ENCODE data around the gene CRYBG1.
"Not testable (repeated sequence)": the region's sequence is repeated elsewhere in the genome, so short reads cannot be mapped to it uniquely, and the experiment has no call there.

Gene CRYBG1

DNA sequence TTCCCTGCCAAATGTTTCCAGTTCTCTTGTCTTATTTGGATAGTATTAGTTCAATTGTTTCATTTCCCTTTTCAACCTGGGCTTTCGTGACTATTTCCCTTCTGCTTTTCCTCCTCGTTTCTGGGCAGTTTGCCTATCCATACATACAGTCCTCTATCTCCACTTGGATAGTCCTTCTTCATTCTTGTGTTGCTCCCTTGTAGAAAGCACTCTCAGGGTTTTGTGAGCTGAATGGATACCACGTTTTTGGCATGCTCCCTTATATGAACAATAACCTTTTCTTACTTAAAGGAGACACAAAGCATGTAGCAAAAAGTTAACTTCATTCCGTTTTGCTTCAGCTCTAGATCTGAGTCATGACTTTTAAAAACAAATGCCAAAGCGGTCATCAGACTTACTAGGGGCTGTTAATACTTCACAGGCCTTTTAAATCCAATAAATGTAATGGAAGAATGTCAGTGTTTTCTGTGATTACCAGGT is 16.6 kb downstream of the CRYBG1 start:
- DNase-seq (ENCODE audit: low read depth) = no peak

DNA sequence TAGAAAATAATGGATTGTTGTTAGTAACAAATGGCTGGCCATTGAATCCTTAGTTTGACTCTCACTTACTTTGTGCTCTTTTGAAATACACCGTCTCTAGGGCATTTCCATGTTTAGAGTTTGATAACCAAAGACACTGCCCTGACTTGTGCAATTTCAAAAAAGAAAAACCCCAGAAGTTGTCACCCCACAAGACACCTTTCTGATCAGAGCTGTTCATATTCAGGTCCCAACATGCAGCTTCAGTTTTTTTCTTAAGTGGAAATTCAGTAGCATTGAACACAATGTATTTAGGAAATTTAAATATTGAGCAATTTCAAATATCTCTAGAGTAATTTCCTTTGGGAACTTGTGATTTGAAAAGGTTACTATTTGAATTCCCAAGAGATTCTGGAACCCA is 19.4 kb downstream of the CRYBG1 start:
- DNase-seq (ENCODE audit: low read depth) = no peak

DNA sequence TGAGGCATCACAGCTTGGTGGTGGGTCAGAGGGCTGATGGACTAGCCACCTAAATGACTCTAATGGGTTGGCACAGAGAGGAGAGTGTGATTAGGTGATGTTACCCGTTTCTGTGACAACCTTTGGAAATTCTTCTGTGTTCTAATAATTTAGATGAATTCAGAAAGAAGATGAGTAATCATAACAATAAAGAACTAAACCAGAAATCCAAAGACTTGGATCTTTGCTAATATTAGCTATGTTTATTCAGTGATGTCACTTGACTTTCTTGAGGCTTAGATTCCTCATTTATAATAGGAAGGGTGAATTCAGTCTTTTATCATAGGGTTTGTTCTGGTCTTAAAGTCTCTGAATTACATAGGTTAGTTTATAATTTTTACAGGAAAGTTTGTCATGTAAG is 19.9 kb downstream of the CRYBG1 start:
- DNase-seq (ENCODE audit: low read depth) = no peak

DNA sequence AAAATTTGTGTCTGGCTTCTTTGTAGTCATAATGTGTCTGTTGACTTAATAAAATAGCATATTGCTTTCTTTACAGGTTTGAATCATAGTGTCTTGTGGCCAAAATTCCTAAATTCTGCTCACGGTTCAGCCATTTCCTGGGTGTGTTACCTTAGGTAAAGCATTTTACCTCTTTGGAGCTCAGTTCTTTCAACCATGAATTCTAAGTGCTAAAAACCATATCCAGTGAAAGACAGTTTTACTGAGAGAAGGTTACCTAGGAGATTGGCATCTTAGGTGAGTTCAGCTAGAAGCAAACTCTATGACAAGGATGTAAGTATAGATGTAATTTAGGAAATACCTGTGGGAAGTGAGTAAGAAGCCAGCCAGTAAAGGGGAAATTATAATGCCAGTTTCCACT is 20.7 kb downstream of the CRYBG1 start:
- DNase-seq (ENCODE audit: low read depth) = no peak

DNA sequence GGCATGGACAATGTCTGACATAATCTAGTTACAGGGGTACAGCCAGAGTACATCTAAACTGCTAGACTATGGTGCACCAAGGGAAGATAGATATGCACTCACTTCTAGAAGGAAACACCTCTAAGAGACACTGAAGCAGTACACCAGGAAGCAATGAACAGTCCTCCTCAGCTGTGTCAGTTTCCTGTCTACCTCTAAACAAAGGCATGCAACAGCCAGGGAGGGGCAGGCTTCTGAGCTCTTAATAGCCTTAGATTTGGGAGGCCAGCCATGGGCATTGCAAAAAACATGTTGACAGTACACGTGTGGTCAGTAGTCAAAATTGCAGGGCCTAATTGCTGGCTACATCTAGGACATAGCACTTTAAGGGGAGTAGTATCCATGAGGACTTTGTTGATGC is 21.4 kb downstream of the CRYBG1 start:
- DNase-seq (ENCODE audit: low read depth) = no peak

DNA sequence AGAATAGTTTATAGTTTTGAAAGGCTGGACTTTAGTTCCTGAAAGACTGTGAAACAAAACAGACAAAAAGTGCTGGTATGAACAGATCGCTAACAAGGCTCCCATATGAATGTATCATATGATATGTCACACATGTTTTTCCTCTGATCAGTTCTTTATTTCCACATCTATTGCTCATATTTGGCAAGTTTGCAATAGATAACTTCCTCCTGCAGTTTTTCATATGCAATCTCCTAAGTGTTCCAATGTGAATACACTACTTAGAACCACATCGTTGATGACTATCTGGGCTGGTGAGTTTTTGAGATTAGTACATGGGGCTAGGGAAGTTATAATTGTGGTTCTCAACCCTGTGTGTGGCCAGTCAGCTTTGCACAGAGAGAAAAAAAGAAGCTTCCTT is 23.1 kb downstream of the CRYBG1 start:
- DNase-seq (ENCODE audit: low read depth) = no peak

DNA sequence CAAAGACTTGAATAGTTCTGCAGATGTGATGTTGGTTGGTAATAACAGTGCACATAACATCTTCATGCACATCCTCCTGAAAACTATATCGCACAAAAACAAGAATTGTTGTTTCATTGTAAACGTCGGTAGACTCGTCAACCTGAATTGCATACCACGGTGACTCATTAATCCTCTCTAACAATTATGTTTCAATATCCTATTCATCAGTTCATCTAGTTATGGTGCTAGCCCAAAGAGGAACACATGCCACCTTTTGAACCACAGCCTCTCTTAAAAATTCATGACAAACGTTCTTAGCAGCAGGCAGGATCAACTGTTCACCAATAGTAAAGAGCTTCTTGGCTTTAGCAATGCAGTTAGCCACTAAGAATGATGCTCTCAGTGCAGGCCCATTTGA is 25.0 kb downstream of the CRYBG1 start:
- DNase-seq (ENCODE audit: low read depth) = no peak

DNA sequence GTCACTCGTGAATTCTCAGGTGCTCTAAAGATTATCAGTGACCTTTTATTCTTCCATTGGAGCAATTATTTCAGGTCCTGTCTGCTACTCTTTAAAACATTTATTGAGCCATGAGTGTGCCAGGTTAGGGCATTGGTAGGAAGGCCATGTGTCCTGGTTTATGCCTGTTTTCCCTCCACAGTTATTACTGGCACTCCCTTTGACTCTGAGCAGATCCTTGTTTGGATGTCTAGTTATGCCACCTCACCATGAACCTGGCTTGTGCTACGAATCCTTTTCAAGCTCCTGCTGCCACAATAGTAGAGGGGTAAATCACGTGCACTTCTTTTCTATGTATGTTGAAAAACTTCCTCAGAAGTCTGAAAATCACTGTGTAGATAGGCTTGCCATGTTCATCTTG is 27.4 kb downstream of the CRYBG1 start:
- no peak for DNase-seq (ENCODE audit: low read depth)

DNA sequence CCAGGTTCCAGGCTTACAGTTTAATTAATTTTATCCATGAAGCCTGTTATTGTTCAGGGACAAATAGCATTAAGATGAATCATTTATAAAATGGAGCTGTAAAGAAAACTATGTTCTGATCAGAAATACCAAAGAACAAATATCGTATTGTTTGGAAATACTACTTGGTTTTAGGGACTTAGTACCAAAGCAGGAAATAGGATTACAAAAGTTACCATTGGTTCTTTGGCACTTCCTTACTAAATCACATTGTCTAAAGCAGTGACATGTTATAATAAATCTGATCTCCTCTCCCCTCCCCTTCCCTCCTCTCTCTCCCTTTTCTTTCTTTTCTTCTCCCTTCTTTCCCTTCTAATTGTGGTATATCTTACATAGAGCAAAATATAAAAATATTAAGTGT is 29.6 kb downstream of the CRYBG1 start:
- no peak for DNase-seq (ENCODE audit: low read depth)

DNA sequence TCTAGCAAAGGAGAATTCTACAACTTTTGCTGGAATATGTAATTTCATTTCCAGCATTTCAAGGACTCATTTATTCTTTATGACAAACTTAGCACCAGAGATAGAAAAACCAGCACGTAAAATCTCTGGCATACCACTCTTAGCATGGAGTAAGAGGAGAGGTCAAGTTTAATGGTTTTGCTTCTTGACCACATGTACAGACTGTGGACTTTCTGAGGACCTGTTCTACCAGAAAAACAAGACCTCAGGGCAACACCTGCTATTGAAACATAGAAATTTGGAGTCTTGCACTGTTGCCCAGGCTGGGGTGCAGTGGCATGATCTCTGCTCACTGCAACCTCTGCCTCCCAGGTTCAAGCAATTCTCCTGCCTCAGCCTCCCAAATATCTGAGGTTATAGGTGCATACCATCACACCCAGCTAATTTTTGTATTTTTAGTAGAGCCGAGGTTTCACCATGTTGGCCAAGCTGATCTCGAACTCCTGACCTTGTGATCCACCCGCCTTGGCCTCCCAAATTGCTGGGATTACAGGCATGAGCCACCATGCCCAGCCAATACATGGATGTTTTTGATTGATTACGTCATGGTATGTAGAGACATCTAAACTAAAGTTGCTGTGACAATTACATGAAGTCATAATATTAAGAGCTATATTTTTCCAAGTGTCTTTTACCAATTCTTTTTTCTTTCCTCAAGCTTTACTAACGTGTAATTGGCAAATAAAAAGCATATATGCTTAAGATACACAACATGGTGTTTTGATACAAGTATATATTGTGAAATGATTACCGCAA is 36.1 kb downstream of the CRYBG1 start:
- no peak for DNase-seq (ENCODE audit: low read depth)

DNA sequence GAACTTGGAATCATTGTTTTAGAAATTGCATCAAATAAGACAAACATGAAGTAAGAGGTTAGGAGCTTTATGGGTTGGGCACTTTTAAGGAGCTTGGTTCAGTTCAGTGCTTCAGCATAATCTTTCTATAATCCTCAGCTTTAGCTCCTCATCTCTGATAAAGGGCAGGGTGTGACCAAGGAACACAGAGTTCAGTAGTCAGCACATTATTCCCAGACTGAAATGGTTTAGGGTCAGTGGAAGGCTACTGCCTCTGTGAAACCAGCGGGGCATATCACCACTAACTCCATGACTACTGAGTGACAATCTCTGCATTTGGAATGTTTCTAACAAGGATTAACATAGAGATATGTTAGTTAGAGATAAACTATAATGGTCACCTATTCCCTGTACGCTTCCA is 36.9 kb downstream of the CRYBG1 start:
- DNase-seq (ENCODE audit: low read depth) = no peak

DNA sequence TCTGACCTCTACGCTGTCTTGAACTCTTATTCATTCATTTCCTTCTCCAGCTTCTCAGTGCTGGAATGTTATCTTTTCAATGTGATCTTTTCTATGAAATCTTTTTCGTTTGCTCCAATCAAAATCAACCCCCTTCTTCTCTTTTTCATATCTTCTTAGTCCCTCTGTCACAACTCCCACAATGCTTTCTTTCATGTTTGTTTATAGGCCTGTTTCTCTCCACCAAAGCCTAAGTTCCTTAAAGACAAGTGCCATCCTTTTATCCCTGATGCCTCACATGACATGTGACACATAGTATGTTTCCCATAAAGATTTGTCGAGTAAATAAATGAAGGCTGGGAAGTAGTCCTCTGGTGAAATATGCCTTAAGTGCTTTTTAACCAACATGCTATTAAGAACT is 38.1 kb downstream of the CRYBG1 start:
- DNase-seq (ENCODE audit: low read depth) = no peak

DNA sequence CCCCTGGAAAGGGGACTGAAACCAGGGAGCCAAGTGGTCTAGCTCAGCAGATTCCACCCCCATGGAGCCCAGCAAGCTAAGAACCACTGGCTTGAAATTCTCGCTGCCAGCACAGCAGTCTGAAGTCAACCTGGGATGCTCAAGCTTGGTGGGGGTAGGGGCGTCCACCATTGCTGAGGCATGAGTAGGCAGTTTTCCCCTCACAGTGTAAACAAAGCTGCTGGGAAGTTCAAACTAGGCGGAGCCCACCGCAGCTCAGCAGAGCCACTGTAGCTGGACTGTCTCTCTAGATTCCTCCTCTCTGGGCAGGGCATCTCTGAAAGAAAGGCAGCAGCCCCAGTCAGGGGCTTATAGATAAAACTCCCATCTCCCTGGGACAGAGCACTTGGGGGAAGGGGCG is 44.5 kb downstream of the CRYBG1 start:
- not testable (repeated sequence) for DNase-seq (ENCODE audit: low read depth)

DNA sequence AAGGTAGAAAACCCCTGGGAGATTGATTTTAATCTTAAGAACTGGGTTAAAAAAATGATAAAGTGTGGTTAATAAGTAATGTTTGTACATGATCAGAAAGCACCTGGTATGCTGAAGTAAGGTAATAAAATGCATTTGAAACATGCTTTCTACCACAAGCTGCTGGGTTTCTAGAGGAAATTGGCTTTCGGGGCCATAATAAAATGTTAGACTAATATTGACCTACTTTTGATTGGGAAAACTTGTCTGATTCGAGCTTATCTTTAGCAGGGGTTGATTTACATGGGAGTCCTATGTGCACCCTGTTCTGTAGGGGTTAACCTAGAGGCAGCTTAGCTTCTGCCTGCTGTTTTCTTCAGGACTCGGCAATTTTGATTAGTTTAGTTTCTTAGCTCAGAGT is 50.5 kb downstream of the CRYBG1 start:
- no peak for DNase-seq (ENCODE audit: low read depth)

DNA sequence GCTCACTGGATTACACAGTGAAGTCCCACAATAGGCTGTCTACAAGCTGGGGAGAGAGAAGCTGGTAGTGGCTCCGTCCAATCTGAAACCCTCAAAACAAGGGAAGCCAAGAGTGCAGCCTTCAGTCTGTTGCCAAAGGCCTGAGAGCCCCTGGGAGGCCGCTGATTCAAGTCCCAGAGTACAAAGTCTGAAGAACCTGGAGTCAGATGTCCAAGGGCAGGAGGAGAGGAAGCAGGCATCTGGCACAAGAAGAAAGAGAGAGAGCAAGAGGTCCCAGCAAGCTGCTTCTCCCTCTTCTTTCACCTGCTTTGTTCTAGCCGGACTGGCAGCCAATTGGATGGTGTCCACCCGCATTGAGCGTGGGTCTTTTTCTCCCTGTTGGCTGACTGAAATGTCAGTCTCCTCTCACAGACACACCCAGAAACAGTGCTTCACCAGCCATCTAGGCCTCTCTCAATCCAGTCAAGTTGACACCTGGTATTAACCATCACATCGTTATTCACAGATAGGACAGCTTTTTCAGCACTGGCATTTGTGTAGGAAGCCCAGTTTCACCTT is 51.2 kb downstream of the CRYBG1 start:
- DNase-seq (ENCODE audit: low read depth) = no peak

DNA sequence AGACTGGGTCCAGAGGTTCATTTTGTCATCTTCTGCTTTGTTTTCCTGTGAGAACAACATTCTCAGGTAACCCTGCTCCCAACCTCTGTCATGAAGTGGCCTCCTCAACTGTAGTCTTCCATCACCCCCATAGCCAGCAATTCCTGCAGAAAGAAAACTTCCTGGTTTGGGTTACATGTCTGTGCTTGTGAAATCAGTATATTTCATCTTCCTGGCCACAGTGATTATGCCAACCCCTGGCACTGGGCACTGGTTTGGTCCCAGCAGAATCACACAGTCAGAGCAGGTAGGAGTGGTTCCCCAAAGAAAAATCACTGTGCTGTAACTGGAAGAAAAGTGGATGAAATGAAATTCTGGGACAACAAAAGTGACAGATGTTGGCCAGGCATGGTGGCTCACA is 52.5 kb downstream of the CRYBG1 start:
- DNase-seq (ENCODE audit: low read depth) = no peak

DNA sequence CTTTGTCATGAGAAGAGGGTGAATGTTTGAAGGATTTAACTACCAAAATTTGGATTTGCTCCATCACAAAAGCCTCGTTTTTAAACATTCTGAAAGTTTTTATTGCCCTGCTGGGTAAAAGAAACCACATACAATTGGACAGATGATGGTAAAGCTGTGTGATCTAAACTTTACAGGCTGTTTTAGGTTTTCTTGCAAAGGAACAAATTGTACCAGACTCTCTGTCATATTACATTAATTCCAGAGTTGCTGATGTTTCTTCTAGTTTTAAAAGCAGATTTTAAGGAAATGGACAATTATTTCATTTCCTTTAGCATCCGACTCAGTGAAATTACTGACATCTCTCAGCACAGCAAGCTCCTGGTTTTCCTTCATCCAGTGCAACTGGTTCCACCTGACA is 53.2 kb downstream of the CRYBG1 start:
- no peak for DNase-seq (ENCODE audit: low read depth)

DNA sequence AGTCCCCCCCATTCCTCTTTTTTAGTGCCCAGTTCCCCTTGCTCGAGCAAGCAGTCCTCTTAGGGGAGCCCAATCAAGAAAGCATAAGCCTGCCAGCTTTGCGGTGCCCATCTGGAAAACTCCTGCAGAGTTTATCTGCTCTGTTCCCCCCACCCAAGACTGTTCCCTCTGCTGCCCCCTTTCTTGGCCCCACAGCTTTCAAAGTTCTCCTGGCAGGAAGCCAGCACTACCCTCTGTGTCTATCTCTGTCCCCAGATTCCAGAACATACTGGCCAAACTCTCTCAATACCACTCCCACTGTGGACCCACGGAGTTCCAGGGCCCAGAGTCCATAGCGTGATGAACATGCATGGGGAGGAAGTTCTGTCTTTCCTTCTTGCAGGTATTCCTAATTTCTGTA is 55.4 kb downstream of the CRYBG1 start:
- DNase-seq (ENCODE audit: low read depth) = no peak

DNA sequence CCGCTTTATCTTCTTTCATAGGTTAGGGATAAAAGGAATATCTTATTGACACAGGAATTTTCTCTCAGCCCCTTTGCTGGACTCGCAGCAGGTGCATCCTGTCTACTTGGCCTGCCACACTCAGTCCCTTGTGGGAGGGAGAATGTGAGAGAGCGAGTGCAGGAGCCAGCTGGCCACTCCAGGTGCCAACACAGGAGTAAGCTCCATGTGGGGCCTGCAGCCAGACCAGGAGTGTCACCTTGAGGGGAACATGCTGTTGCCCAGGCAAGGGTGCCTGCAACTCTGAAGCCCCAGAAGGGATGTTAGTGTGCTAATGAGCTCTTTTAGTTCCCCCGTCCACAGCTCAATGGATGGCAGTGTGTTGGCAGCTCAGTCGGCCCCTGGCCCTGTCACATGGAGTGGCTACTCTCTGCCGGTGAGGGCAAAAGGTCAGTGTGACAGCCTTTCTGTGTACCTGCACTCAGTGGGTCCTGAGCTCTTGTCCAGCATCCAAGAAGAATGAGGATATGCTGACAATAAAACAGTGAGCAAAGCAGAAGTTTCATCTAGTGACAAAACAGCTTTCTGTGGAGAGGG is 57.1 kb downstream of the CRYBG1 start:
- no peak for DNase-seq (ENCODE audit: low read depth)

DNA sequence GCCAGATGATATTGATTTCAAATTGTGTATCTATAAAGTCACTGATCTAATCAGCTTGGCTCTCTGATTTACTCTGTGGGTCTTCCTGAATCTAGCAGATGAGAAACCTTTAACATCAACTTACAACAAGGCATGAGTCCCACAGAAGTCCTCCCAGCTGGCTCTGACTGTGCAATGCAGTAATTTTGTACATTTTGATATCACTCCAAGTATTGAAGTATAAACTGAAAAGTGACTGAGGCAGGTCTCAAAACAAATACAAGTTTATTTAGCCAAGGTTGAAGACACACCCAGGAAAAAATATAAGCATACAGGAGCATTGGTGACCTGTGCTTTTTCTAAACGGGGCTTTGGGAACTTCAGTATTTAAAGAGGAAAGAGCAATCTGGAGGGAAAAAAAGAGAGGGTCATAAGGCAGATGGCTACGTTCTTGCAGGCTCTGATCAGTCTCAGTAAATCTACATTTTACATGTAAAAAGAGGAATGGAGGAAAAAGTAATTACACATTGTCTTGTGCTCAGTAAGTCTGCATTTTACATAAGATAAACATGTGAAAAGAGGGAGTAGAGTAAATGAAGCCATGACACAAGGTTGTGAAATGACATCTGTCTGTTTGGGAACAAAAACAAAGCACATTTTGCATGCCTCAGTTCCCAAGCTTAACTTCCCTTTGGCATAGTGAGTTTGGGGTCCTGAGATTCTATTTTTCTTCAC is 59.5 kb downstream of the CRYBG1 start:
- no peak for DNase-seq (ENCODE audit: low read depth)

DNA sequence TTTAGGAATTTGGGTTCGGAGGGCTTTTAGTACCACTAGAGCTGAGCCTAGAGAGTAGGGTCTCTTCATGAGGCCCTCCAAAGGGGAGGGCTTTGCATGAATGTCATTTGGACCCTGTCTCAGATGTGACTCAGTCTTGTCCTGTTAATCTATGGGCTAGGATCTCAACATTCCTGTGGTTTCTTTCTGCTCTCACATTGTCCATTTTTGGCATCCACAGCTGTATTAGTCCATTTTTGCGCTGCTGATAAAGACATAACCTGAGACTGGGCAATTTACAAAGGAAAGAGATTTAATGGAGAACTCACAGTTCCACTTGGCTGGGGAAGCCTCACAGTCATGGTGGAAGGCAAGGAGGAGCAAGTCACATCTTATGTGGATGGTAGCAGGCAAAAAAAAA is 61.0 kb downstream of the CRYBG1 start:
- DNase-seq (ENCODE audit: low read depth) = no peak

DNA sequence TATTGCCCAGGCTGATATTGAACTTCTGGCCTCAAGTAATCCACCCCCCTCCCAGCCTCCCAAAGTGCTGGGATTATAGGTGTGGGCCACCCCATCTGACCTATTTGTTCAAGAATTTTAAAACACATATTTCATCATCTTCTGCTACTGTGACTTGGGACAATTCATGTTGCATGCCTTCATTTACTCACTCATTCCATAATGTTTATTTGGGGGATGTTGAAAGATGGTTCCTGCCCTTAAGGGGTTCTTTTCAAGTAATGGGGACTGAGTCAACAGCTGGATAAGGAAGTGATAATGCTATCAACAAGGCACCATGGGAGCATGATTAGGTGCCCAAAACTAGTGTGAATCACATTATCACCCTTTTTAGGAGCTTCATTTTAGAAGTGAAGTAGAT is 62.0 kb downstream of the CRYBG1 start:
- no peak for DNase-seq (ENCODE audit: low read depth)

DNA sequence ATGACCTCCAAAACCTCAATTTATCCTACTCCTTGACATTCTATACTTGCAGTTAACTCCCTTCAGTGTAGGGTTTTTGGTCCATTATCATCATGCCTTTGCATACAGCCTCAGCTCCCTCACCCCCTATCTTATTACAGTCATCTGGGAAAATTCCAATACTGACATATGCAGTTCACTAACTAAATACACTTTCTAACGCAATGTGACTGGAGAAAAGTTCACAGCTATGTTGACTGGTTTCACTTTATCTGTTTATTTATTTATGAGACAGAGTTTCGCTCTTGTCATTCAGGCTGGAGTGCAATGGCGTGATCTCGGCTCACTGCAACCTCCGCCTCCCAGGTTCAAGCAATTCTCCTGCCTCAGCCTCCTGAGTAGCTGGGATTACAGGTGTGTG is 64.9 kb downstream of the CRYBG1 start:
- DNase-seq (ENCODE audit: low read depth) = no peak

Data from T-helper 22 cell (primary cell).